Hepatic stellate cell (primary cell): Measurements from ENCODE around the gene NPM3.

Source experiments
- DNase-seq: peaks from one replicate; pipeline ENCODE4 v3.0.0; 2011; ENCODE audit warnings: low spot score

Gene NPM3

GRCh38 chr10:101758858-101759257 lies 24.4 kb downstream of the NPM3 start:
- no peak for DNase-seq

GRCh38 chr10:101752241-101752640 lies 31.0 kb downstream of the NPM3 start:
- no peak for DNase-seq

GRCh38 chr10:101749047-101750016 lies 33.9 kb downstream of the NPM3 start:
- no peak for DNase-seq

GRCh38 chr10:101748496-101748895 lies 34.8 kb downstream of the NPM3 start:
- DNase-seq: no peak

- no peak for DNase-seq
These were observed 38.1 kb downstream of the NPM3 start for GRCh38 chr10:101745074-101745696.

GRCh38 chr10:101744267-101744666 lies 39.0 kb downstream of the NPM3 start:
- DNase-seq: no peak

- no peak for DNase-seq
These were observed 41.3 kb downstream of the NPM3 start for GRCh38 chr10:101741938-101742337.

GRCh38 chr10:101736666-101737065 lies 46.6 kb downstream of the NPM3 start:
- no peak for DNase-seq

GRCh38 chr10:101732096-101732495 lies 51.1 kb downstream of the NPM3 start:
- DNase-seq: no peak
